Suprapubic skin (tissue), 4 donors: ENCODE results near the gene PCGF1.

ENCODE experiments used
- EP300 ChIP-seq: sonication (generic); formaldehyde crosslinking; IDR thresholded peaks from one replicate; pipeline ENCODE4 v1.6.1; 2017; ENCODE audit warnings: antibody characterized with exemption
- POLR2AphosphoS5 ChIP-seq, 3 donors: sonication (generic); formaldehyde crosslinking; IDR thresholded peaks; one replicate each; pipeline ENCODE4 v1.6.1; 2017; ENCODE audit warnings: antibody characterized with exemption in 3 of 3
- TF ChIP-seq, protein P1 (sequence below), 2 donors: fragments of 200-600 bp in 1 of 2; fragments of 450-650 bp in 1 of 2; sonication (generic) in 1 of 2; IDR thresholded peaks; one replicate each; pipeline ENCODE4 v1.5.1; 2016 to 2019; ENCODE audit warnings: antibody characterized with exemption in 2 of 2, mild to moderate bottlenecking in 1 of 2, moderate library complexity in 1 of 2

GRCh38 chr2:74536166-74536950 lies 28.9 kb upstream of the PCGF1 start:
- TF ChIP-seq, protein P1, sequence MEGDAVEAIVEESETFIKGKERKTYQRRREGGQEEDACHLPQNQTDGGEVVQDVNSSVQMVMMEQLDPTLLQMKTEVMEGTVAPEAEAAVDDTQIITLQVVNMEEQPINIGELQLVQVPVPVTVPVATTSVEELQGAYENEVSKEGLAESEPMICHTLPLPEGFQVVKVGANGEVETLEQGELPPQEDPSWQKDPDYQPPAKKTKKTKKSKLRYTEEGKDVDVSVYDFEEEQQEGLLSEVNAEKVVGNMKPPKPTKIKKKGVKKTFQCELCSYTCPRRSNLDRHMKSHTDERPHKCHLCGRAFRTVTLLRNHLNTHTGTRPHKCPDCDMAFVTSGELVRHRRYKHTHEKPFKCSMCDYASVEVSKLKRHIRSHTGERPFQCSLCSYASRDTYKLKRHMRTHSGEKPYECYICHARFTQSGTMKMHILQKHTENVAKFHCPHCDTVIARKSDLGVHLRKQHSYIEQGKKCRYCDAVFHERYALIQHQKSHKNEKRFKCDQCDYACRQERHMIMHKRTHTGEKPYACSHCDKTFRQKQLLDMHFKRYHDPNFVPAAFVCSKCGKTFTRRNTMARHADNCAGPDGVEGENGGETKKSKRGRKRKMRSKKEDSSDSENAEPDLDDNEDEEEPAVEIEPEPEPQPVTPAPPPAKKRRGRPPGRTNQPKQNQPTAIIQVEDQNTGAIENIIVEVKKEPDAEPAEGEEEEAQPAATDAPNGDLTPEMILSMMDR (IDR thresholded peaks at IDR 0.05): no peak
- TF ChIP-seq EP300 (no peak), POLR2AphosphoS5 (IDR thresholded peaks at IDR 0.05) (no peak)
